Astrocyte of the cerebellum (primary cell): ENCODE results near the gene SLC10A6.

Experiments
- DNase-seq: peaks from one replicate; pipeline ENCODE4 v3.0.0-alpha.2; 2011; ENCODE audit warnings: low read depth
- H3K4me3 ChIP-seq: 2 replicates; pipeline ENCODE4 v1.5.1; 2011; ENCODE audit warnings: mild to moderate bottlenecking, low read depth, low read length, moderate library complexity
- CTCF ChIP-seq: IDR thresholded peaks from 2 replicates; pipeline ENCODE4 v1.5.1; 2012; ENCODE audit warnings: low read length, low read depth, moderate library complexity, mild to moderate bottlenecking; ENCODE audit errors: missing control alignments
- in situ Hi-C: cut with HindIII; loops from 2 replicates; pipeline ENCODE4 v1.10.0; 2017; ENCODE audit warnings: low sequenced_read_pairs

The SLC10A6 gene

GRCh38 chr4:86848732-86849619 is at the start of gene SLC10A6:
Gene SLC10A6, minus strand, starts transcription at chr4:86849384. Its CDS starts 269 bp downstream, at chr4:86849115.
- in situ Hi-C loops, result no loop called here
- TF ChIP-seq CTCF, result no peak

GRCh38 chr4:86898562-86898961 is 49.4 kb upstream of the SLC10A6 start:
- DNase-seq, result no peak
- in situ Hi-C loops, result no loop called here
- peak; percentile 24 for TF ChIP-seq CTCF
- no peak overlapping the region for H3K4me3 ChIP-seq

More at GRCh38 chr4:86848732-86849619, at the start of gene SLC10A6:
- DNase-seq, result no peak
- H3K4me3 ChIP-seq, result no peak within 1 kb of the TSS

GRCh38 chr4:86896596-86896995 is 47.4 kb upstream of the SLC10A6 start:
- no peak overlapping the region for H3K4me3 ChIP-seq
- in situ Hi-C loops, result no loop called here
- TF ChIP-seq CTCF, result no peak

GRCh38 chr4:86895692-86896488 is 46.7 kb upstream of the SLC10A6 start:
- in situ Hi-C loops, result no loop called here
- TF ChIP-seq CTCF, result peak; percentile 39
- DNase-seq, result peak; percentile 72
- H3K4me3 ChIP-seq, result no peak overlapping the region

More at GRCh38 chr4:86896596-86896995, 47.4 kb upstream of the SLC10A6 start:
- no peak for DNase-seq

- TF ChIP-seq CTCF, result no peak
- no peak for DNase-seq
- in situ Hi-C loops, result no loop called here
- no peak overlapping the region for H3K4me3 ChIP-seq
Measured at GRCh38 chr4:86894455-86894854, 45.3 kb upstream of the SLC10A6 start.

GRCh38 chr4:86893136-86893535 is 44.0 kb upstream of the SLC10A6 start:
- in situ Hi-C loops, result no loop called here
- H3K4me3 ChIP-seq, result no peak overlapping the region
- TF ChIP-seq CTCF, result no peak
- no peak for DNase-seq
